Measurements from ENCODE around the gene EPHB4. TPM values are rescaled to one million over a fixed set of nuclear protein-coding genes. Genes with fewer than 3 reads are reported as not detected.

Gene EPHB4
- total RNA-seq, 1 experiment from 2014 or later = 236 TPM

GRCh38 chr7:100854146-100854895 lies 27.0 kb upstream of the EPHB4 start:
- DNase-seq (ENCODE audit: low spot score) = no peak

GRCh38 chr7:100852048-100852872 lies 24.9 kb upstream of the EPHB4 start, which contains the start of gene SLC12A9:
Gene SLC12A9, plus strand, starts transcription at chr7:100852713. Its CDS starts 1,485 bp downstream, at chr7:100854198.
- DNase-seq (ENCODE audit: low spot score) = peak; percentile 94

GRCh38 chr7:100847360-100847759 lies 20.0 kb upstream of the EPHB4 start:
- no peak for DNase-seq (ENCODE audit: low spot score)

- no peak for DNase-seq (ENCODE audit: low spot score)
Measured at GRCh38 chr7:100840470-100841100, 13.3 kb upstream of the EPHB4 start.

DNA sequence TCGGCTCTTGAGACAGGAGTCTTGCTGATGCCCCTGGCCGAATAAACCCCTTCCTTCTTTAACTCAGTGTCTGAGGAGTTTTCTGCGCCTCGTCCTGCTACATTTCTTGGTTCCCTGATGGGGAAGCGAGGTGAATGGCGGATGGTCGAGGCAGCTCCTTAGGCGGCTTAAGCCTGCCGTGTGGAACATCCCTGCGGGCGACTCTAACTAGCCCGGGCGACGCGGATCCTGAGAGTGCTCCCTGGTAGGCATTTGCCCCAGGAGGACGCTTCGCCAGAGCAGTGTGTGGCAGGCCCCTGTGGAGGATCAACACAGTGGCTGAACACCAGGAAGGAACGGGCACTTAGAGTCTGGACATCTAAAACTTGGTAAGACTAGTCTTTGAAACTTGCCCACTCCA lies 12.0 kb upstream of the EPHB4 start:
- DNase-seq (ENCODE audit: low spot score) = no peak

DNA sequence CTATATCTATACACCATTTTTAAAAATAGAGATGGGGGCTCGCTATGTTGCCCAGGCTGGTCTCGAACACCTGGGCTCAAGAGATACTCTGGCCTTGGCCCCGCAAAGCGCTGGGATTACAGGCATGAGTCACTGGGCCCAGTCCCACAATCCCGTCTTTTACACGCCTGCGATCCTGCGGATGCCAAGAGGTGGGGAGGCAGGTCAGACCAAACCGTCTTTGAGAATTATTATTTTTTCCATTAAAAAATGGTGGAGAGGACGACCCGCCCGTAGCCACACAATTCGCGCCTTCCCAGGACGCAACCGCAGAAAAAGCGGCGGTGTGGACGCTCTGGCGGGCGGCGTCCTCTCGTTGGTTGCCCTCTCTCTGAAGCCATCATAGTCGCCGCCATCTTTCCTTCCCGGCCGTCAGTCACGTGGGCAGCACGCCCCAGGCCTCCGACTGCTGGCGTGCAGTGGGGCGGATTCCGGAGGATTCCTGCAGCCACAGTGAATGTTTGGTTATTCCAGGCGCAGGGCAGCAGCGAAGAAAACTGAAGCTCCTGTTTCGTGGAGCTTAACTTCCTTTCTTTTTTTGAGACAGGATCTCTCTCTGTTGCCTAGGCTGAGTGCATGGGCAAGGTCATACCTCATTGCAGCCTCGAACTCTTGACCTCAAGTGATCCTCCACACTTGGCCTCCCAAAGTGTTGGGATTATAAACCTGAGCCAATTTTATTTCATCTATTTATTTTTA lies 9.9 kb upstream of the EPHB4 start:
- peak; percentile 95 for DNase-seq (ENCODE audit: low spot score)

- no peak for DNase-seq (ENCODE audit: low spot score)
Measured at GRCh38 chr7:100836812-100837098, 9.4 kb upstream of the EPHB4 start.

DNA sequence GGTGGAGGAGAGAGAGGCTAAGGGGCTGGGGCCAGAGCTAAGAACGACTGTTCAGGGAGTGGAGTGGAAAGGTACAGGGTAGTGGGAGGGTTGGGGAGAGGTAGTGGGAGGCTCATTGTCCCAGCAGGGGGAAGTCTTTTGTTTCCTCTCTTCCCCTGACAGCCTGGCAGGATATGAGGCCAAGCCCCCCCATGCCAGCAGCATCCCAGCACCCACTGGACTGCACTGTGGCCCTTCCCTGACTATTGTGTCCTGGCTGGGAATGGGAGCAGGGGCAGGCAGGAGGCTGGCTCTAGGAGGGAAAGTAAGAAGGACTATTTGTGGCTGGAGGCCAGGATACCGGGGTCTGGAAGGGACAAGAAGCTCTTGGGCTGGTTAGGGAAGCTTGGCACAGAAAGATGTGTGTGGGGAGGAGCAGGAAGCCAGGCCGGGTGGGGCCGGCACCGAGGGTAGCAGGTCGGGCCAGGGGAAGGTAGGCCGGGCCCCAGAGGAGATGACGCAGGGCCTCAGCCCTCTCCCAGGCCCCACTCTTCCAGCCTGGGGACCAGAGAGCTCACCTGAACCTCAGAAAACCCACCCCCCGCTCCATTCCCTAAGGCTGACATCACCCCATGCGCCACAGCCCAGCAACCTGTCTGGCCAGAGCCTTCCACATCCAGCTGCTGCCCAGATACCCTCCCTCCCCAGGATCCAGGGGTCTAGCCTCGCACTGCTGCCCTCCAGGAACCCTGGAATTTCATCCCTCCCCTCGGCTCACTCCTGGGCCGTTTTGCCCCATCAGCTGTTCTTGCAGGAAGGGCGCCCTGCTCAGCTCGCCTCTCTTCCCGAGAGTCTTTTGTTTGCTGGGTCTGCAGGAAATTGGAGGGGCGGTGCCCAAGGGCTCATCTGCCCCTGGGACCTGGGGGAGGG lies 8.8 kb upstream of the EPHB4 start:
- peak; percentile 96 for DNase-seq (ENCODE audit: low spot score)

- DNase-seq (ENCODE audit: low spot score) = no peak
Measured at GRCh38 chr7:100832281-100832633, 4.9 kb upstream of the EPHB4 start.

GRCh38 chr7:100830396-100830795 lies 3.1 kb upstream of the EPHB4 start:
- DNase-seq (ENCODE audit: low spot score) = no peak

DNA sequence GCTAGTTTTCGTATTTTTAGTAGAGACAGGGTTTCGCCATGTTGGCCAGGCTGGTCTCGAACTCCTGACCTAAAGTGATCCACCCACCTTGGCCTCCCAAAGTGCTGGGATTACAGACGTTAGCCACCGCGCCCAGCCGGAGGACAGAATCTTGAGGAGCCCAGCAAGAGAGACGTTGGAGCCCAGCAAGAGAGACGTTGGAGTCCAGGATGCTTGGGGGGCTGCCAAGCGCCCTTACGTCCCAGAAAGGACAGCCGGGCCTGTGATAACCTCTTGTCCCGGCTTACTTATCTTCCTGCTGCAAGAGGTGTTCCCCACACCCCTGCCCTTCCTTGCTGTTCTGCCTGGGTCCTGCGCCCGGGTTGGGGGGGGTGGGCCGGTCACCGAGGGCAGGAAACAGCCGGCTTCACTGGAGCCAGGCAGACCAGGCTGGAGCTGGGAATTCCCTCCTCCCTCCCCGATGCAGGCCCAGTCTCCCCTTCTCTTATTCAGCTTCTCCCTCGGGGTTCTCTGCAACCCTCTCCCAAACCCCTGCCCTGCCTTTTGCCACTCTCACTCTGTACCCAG lies 1.9 kb upstream of the EPHB4 start:
- no peak for DNase-seq (ENCODE audit: low spot score)

- peak; percentile 40 for DNase-seq (ENCODE audit: low spot score)
Measured at GRCh38 chr7:100826514-100827329, 601 bp downstream of the EPHB4 start.

GRCh38 chr7:100825751-100826513 lies 1.4 kb downstream of the EPHB4 start:
- DNase-seq (ENCODE audit: low spot score) = peak; percentile 86

DNA sequence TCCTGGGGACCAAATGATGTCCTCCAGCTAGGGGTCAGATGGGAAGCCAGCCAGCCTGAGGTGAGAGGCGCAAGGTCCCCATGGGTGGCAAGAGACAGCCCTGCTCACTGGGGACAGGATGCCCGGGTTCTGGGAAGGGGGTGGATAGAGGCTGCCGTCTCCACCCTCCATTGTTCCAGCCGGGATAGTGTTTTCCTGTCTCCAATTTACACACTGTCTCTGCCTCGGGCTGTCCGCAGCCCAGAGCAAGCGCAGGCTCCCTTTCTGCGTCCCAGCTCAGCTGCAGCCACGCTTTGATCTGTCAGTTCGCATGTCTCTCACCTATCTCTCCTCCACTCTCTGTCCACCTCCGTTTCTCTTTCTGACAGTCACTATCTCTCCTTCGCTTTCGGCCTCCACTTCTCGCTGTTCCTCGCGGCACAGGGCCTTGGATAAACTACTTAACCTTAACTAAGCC lies 2.1 kb downstream of the EPHB4 start:
- DNase-seq (ENCODE audit: low spot score) = peak; percentile 56

DNA sequence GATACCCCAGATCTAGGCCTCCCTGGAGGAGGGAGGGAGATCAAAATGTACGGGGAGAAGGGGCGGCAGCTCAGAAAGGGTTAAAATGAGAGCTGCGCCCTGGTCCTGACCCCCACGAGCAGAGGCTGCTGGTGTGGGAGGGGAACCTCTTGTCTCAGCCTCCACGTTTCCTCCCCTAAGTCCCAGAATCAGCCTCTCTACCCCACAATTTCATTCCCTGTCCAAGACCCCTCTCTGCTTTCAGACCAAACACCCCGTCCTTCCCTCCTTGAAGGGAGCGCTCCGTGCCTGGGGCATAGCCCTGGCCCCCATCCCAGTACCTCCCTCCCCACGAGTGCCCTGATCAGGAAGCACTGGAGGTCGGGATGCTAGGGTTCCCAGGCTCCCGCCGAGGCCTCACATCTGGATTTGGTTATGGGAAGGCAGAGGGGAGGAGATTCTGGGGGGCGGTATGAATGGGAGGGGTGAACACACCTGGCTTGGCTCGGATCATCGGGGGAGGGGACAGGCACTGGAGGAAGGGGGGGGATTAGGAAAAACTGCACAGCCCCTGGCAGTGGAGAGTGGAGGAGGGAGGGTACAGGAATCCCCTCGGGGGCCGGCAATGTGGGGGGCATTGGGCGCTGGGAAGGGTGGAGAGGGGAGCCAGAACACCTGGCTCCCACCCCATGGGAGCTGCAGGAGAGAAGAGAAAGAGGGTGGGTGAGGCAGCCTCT lies 2.7 kb downstream of the EPHB4 start:
- no peak for DNase-seq (ENCODE audit: low spot score)

- DNase-seq (ENCODE audit: low spot score) = no peak
Measured at GRCh38 chr7:100823534-100823933, 3.8 kb downstream of the EPHB4 start.

- DNase-seq (ENCODE audit: low spot score) = no peak
Measured at GRCh38 chr7:100823140-100823525, 4.2 kb downstream of the EPHB4 start.

All from HT-29 (cell line).